SIG-M5 (cell line): ENCODE results near the gene CENPP.

Experiments
- DNase-seq: peaks from one replicate; lab custom pipeline; 2025; lab: John Stamatoyannopoulos, UW

The CENPP gene

GRCh38 chr9:92639124-92639523 is 313.4 kb downstream of the CENPP start:
- DNase-seq = no peak

DNA sequence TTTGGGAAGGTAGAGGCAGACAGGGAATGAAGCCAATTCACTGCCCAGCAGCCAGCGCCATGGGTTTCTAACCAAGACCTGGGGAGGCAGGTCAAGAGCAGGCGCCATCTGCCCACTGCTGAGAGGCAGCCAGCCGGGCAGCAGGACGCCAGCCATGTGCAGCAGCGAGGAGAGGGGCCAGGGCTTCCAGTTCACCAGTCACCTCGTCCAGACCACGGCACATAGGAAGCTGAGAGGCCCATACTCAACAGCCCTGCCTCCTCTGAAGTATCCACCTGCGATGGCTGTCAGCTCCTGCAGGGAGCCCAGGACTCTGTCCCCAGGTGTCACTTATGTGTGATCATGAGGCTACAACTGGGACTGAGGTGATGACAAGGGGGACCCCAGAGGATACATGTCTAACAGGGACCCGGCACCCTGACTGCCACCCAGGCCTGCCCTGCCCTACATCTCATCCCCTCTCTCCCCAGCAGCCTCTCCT is 314.1 kb downstream of the CENPP start:
- no peak for DNase-seq

DNA sequence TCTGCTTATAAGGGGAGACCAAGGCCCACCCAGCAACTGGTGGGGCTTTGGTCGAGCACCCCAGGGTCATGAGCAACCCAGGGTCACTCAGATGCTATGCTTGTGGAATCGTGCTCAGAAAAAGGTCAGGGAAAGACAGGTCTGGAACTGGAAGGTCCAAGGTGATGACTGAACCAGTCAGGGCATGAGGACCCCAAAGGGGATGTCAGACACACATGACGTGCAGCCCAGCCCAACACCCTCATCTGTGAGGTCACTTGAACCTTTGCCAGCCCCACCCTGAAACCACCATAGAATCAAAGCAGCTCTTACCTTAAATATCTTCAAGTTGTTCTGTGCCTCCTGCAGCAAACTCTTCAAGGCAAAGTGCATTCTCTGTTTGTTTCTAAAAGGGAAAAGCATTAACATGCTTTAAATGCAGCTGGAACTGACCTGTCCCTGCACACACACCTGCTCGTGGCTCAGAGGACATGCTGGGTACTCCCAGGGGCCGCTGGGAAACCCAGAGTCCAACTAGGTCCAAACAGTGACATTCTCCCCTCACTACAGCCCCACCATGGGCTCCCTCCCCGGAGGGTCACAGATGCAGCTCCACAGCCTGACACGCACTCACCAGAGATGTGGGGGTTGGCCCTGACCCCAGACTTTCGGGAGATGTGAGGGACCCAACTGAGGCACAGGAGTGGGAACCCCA is 314.8 kb downstream of the CENPP start:
- no peak for DNase-seq

DNA sequence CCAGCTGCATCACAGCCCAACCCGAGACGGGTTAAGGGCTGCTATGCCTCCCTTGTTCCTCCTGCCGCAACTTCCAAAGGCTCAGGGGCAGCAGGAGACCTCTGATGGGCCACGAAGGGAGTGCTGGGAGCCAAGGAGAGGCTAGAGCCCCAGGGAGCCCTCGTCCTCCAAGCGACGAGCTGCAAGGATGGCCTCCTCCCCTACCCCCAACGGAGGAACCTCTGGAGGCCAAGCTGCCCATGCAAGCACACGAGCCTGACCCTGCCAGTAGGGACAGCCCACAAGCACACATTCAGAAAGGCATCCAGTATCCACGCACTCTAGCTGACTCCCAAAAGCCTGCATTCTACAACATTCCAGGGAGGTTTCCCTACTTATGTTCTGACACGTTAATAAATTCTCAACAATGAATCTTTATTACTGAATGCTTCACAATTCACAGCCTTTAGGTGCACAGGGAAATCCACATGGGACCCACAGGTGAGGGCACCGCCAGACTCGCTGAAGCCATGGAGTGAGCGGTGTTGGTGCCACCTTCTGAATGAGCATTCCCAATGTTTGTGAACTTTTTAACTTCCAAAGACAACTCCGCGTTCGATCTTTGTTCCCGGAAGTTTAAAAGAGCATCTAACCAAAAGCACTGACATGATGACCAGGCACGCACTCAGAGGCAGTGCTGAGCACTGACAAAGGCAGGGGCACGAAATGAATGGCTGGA is 315.5 kb downstream of the CENPP start:
- no peak for DNase-seq

DNA sequence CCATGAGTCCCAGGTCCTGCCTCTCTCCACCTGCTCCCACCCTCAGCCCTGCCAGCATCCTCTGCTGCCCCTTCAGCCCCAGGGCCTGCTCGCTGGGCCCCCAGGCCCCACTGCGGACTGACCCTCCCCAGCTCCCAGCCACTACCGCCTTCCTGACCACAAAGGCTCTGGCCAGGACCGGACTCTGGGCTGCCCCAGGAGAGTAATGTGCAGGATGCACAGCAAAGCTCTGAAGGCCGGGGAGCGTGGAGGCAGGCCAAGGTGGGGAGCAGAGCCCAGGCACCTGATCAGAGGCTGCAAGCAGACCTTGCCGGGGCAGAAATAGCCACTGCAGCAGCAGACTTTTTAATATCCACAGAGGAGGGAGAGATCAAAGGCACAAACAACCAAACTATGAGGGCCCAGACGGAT is 316.3 kb downstream of the CENPP start:
- DNase-seq = no peak

GRCh38 chr9:92642564-92642963 is 316.8 kb downstream of the CENPP start:
- DNase-seq = no peak

GRCh38 chr9:92644278-92644677 is 318.5 kb downstream of the CENPP start:
- DNase-seq = no peak

DNA sequence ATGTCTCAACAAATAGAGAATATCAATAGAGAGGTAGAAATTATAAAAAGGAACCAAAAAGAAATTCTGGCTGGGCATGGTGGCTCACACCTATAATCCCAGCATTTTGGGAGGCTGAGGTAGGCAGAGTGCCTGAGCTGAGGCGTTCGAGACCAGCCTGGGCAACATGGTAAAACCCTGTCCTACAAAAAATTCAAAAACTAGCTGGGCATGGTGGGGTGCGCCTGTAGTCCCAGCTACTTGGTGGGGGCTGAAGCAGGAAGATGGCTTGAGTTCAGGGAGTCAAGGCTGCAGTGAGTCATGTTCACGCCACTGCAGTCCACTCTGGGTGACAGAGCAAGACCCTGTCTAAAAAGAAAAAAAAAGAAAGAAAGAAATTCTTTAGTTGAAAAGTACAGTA is 319.3 kb downstream of the CENPP start:
- no peak for DNase-seq

DNA sequence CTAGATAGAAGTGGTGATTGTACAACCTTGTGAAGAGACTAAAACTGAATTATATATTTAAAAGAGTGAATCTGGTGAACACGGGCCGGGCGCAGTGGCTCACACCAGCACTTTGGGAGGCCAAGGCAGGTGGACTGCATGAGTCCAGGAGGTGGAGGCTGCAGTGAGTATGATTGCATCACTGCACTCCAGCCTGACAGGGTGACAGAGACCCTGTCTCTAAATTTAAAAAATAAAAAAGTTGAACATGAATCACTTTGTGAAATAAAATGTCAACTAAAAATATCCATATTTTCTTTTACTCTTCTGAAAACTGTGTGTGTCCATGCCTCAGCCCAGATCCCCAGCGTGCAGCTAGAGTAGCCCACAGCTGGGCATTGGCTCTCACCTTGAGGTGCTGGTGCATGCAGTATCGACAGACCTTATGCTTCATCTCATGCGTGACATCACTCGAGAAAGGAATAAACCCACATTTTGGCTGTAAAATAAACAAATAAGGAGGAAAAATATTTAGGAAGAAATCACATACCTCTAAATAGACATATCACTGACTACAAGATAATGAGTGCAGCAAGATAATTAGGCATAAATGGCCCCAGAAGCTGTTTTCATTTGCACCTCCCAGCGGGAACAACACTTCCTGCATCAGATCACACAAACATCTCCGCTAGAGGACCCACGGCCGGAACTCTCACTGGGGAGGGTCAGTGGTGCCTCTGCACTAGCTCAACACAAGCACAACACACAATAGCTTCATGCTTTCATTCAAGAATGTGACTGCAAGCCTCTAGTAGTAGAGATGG is 322.1 kb downstream of the CENPP start:
- no peak for DNase-seq

GRCh38 chr9:92648474-92648971 is 322.8 kb downstream of the CENPP start:
- DNase-seq = no peak

GRCh38 chr9:92649007-92649406 is 323.3 kb downstream of the CENPP start:
- no peak for DNase-seq

DNA sequence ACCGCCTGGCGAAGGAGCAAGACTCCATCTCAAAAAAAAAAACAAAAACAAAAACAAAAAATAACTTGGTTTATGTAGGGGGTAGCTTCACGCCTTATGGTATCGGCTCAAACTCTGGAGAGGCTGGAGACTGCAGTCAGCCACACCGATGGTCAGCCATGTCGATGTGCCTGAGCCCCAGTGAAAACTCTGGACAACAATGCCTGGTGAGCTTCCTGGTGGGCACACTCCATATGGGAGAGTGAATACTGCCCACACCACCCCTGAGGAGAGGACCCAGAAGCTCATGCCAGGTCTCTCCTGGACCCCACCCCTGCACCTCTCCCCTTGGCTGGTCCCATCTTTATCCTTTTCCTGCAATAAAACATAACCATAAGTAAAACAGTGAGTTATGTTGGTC is 324.5 kb downstream of the CENPP start:
- no peak for DNase-seq

DNA sequence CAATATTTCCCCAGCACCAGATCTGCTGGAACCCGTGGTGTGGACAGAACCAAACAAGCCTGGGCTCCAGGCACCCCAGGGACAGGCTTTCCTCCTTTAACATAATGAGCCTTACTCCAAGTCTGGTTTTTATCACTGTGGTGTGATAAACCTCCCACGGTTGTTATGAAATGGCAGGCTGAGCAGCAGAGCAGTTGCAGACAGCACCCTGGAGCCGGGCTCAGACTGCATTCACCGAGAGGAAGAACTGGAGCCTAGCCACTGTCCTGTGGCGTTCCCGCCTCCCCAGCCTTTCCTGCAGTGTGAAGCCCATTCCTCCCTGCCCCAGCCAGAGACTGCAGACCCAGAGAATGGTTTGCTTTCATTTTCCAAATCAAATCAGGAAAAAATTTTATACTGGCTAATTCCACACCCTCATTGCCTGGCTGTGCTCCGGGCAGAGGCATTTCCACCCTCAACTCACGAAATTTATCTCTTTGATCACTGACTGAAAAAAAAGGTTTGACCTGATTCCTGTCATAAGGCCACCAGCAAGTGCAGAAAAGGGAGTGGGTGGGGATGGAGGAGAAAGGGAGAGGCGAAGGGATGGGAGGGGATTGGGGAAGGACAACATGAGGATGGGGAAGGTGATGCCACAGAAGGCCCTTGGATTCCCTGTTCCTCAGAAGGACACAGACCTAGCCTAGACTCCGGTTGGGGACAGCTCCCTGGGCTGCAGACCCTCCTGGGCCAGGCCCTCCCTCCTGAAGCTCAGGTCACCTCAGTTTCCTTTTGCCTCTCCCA is 325.3 kb downstream of the CENPP start:
- no peak for DNase-seq

DNA sequence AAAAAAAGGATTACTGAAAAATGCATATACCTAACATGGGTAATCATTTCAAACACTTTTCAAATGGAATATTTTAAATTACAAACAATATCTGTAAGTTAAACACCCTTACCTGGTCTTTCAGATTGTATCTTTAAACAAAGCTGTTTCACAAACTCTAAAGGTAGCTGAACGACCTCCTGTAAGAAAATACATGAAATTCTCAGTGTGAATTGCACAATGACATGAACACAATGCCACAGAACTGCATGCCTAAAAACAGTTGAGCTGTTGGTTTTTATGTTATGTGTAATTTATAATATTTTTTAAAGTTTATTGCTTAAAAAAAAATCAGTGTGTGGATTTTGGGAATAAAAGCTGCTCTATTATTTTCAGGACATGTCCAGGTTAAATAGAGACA is 326.7 kb downstream of the CENPP start:
- no peak for DNase-seq

DNA sequence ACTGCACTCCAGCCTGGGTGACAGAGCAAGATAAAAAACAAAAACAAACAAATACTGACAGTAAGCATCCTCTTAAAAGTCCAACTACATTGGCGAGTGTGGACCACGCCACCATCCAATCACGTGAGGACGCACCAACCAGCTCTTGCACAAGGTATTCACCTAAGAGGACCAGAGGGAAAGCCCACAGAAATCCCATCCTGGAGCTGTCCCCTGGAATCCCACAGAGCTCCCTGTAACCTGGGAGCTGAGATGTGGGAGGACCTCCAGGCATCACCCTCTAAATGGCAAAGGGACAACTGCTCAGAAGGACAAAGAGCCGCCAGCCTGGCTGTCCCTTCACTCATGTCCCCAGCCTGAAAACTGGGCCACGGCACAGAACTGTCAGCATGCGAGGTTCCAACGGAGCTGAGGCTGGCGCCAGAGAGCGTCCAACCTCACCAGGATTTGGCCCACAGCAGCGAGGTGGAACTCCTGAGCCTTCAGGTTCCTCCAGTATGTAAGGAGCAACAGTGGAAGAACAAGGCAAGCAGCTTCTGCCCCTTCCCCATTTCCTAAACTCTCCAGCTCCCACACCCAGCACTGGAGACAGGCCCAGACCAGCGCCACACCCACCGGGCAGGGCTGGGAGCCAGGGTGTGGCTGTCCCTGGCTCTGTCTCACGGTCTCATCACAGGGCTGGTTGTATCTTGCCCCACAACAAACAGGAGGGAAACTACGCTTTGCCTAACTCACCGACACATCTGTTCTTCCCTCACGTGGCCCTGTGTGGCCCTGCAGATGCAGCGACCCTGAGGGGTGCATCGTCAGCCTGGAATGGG is 328.9 kb downstream of the CENPP start:
- no peak for DNase-seq

- no peak for DNase-seq
These were observed 329.6 kb downstream of the CENPP start for GRCh38 chr9:92655366-92655765.

DNA sequence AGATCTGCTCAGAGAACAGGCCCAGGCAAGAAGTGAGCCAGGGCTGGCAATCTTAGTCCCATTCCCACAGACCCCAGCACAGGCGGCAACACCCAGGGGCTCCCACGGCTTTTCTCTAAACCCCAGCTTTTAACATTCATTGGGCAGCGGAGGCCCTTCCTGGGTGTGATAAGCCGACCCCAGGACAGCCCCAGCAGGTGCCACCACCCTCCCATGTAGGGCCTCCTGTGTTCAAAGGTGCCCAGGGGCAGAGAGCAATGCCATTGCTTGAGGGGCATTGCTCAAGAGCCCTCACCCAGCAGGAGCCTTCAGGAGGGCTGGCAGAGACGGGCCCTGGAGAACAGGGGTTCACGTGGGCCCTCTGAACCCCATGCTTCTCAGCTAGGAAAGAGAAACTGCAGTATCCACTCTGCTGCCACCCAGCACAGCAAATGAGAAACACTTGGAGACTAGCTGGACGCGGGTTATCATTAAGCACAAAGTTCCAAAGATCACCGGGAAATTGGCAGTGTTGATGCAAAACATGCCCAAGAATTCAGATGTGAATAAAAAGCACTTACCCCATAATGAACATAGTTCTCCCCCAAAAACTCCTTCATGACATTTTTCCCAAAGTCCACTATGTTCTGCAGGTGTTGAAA is 330.3 kb downstream of the CENPP start:
- no peak for DNase-seq

GRCh38 chr9:92656537-92656925 is 330.8 kb downstream of the CENPP start:
- DNase-seq = no peak

GRCh38 chr9:92657296-92658094 is 331.7 kb downstream of the CENPP start:
- DNase-seq = no peak

DNA sequence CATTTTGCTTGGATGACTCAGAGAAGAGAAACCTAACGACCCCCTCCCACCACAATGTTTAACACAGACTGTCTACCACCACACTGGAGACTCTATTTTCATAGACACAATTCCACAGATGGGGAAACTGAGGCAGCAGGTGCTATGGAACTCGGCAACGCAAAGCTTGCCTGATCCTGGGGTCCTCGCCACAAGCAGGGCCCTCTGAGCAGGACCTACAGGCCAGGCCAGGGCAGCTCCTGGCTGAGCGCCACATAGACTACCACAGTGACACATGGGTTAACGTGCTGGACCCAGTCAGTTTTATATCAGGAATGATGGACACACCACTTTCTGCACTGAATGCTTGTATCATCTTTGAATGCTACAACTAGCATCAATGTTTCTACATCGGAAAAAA is 332.4 kb downstream of the CENPP start:
- DNase-seq = no peak
